Right atrium auricular region (tissue), 2 donors: ENCODE results near the gene ATXN1. TPM values are rescaled to one million over a fixed set of nuclear protein-coding genes. Genes with fewer than 3 reads are reported as not detected.

Experiments
- DNase-seq: peaks from one replicate; pipeline ENCODE4 v3.0.0-alpha.2; 2019; ENCODE audit warnings: low spot score
- H3K27ac ChIP-seq, 2 donors: fragments of 200-600 bp; sonication (generic); 1 replicate in 1 of 2; 2 replicates in 1 of 2; pipeline ENCODE4 v1.5.1; 2016 to 2019
- H3K27me3 ChIP-seq, 2 donors: fragments of 200-600 bp; sonication (generic); one replicate each; pipeline versions ENCODE4 v1.5.1 to v1.6.0; 2017 to 2019
- H3K36me3 ChIP-seq: fragments of 200-600 bp; sonication (generic); one replicate; pipeline ENCODE4 v1.5.1; 2016
- H3K4me1 ChIP-seq, 2 donors: fragments of 200-600 bp; sonication (generic); one replicate each; pipeline versions ENCODE4 v1.5.1 to v1.6.0; 2017 to 2019
- H3K4me3 ChIP-seq, 2 donors: fragments of 200-600 bp; sonication (generic); 1 replicate in 1 of 2; 2 replicates in 1 of 2; pipeline ENCODE4 v1.5.1; 2017 to 2019; ENCODE audit warnings: mild to moderate bottlenecking in 1 of 2, moderate library complexity in 1 of 2
- H3K9me3 ChIP-seq, 2 donors: fragments of 200-600 bp; sonication (generic); one replicate each; pipeline ENCODE4 v1.5.1; 2019
- CTCF ChIP-seq, 2 donors: fragments of 200-600 bp; sonication (generic); IDR thresholded peaks; one replicate each; pipeline ENCODE4 v1.5.1; 2019; ENCODE audit warnings: antibody characterized with exemption in 2 of 2
- total RNA-seq, 2 donors: library from RNA; depleted of rRNA; stranded (reverse); fragments of >200 nt; gene quantifications; one replicate each; pipeline ENCODE4 v1.1.0, GENCODE V29; 2016

ATXN1 gene
- total RNA-seq, 2 donors from 2014 or later, result 41.8 to 62.0 TPM

DNA sequence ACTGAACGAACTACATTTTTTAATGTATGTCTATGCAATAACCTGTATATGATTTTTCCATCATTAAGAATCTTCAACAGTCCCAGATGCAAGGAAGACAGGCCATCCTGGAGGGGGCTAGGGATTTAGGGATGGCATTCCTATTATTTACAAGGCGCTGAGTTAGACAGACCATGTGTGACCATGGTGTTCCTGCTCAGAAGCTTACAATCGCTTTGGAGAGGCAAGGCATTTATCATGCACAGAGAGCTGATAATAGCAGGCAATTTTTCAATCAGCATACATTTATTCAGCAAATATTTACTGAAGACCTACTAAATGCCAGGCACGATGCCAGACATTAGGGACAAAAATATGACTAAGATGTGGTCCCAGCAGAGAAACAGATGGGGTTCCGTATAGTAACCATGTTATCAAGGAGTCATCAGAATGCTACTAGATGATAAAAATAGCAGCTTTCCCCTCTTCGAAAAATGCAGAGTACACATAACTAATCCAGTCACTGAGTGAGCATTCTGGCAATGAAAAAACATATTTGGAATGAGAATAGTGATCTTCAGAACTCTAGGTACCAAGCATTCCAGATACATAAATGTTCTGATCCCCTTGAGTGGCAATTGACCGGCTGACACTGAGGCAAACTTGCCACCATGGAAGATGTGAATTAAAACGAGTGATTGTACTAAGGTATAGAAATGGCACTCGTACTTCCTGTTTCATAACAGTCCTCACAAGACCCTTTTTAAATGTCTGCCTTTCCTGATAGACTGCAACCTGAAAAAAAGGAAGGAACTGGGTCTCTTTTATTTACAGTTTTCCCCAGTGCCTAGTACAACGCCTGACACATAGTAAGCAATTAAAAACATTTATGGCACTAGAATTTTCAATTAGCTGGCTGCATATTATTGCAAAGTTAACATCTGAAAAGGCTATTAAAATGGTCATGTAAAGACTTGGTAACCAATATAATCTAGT, 135.7 kb downstream of the ATXN1 start:
- Histone ChIP-seq H3K4me1 (peaks cover 0 to 21% of the 10 kb centered on the region in 2 donors), H3K27ac (no peak overlapping the region), H3K9me3 (no peaks in the 10 kb centered on the region), H3K4me3 (no peak overlapping the region), H3K27me3 (no peaks in the 10 kb centered on the region), H3K36me3 (no peaks in the 10 kb centered on the region)
- TF ChIP-seq CTCF (IDR thresholded peaks at IDR 0.05), result no peak
- DNase-seq, result no peak

GRCh38 chr6:16624636-16625290, 136.5 kb downstream of the ATXN1 start:
- Histone ChIP-seq H3K36me3 (no peaks in the 10 kb centered on the region), H3K27me3 (no peaks in the 10 kb centered on the region), H3K27ac (no peak overlapping the region), H3K4me3 (no peak overlapping the region), H3K4me1 (peaks cover 0 to 21% of the 10 kb centered on the region in 2 donors), H3K9me3 (no peaks in the 10 kb centered on the region)
- DNase-seq, result no peak
- no peak for TF ChIP-seq CTCF (IDR thresholded peaks at IDR 0.05)

- H3K4me3 ChIP-seq, result no peak overlapping the region
- peaks cover 0 to 21% of the 10 kb centered on the region in 2 donors for H3K4me1 ChIP-seq
- H3K9me3 ChIP-seq, result no peaks in the 10 kb centered on the region
- no peak overlapping the region for H3K27ac ChIP-seq
- no peak for TF ChIP-seq CTCF (IDR thresholded peaks at IDR 0.05)
- no peaks in the 10 kb centered on the region for H3K27me3 ChIP-seq
- no peak for DNase-seq
- no peaks in the 10 kb centered on the region for H3K36me3 ChIP-seq
Observed at GRCh38 chr6:16623731-16624130, 137.5 kb downstream of the ATXN1 start.

- no peak for TF ChIP-seq CTCF (IDR thresholded peaks at IDR 0.05)
- Histone ChIP-seq H3K27me3 (no peaks in the 10 kb centered on the region), H3K9me3 (no peaks in the 10 kb centered on the region), H3K27ac (no peak overlapping the region), H3K36me3 (no peaks in the 10 kb centered on the region), H3K4me3 (no peak overlapping the region), H3K4me1 (peaks cover 0 to 21% of the 10 kb centered on the region in 2 donors)
- no peak for DNase-seq
Observed at GRCh38 chr6:16623029-16623653, 138.1 kb downstream of the ATXN1 start.

DNA sequence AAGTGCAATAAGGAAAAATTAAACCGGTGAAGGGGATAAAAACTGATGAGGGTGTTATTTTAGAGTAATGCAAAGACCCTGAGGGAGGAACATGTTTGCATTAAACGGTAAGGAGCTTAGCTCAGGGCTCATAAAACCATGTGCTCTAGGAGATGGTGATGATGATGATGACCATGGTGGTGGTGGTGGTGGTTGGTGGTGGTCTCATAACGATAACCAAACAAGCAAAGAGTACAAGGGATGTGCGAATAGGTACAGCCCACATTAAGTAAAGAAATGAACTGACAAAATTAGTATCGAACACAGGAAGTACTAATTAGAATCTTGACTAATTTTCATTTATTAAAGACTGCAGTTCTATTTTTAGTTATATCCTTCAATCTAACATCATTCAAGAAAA, 139.1 kb downstream of the ATXN1 start:
- Histone ChIP-seq H3K27ac (no peak overlapping the region), H3K27me3 (no peaks in the 10 kb centered on the region), H3K9me3 (no peaks in the 10 kb centered on the region), H3K4me1 (peaks cover 0 to 21% of the 10 kb centered on the region in 2 donors), H3K36me3 (no peaks in the 10 kb centered on the region), H3K4me3 (no peak overlapping the region)
- no peak for TF ChIP-seq CTCF (IDR thresholded peaks at IDR 0.05)
- DNase-seq, result no peak
